Stimulated activated CD8-positive, alpha-beta memory T cell treated with anti-CD3 and anti-CD28 coated beads, Interleukin-7, amount 100 ng/mL, for 48 hours (primary cell): Measurements from ENCODE around the gene LAMA2.

Source experiments
- DNase-seq, 2 donors: peaks; one replicate each; pipeline ENCODE4 v3.0.0-alpha.2; 2020; ENCODE audit warnings: low read depth in 1 of 2; ENCODE audit errors: extremely low read depth in 1 of 2

LAMA2 gene

DNA sequence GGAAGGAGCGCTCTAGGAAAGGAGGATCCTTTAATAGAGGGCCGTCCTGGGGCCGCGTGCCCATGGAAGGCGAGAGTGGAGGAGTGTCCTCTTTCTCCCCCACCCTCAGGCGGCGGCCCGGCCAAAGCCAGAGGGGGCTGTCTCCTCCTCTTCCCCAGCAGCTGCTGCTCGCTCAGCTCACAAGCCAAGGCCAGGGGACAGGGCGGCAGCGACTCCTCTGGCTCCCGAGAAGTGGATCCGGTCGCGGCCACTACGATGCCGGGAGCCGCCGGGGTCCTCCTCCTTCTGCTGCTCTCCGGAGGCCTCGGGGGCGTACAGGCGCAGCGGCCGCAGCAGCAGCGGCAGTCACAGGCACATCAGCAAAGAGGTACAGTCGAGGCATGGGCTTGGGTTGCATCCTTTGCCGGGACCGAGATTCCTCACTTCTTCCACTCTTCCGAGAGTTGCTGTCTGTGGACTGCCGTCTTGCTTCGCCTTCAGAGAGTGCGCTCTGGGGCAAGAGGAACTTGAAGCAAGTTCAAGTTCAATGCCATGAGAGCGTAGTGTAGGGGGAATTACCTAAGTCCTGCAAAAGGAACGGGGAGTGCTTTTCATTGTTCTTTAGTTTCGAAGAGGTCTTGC is at the start of gene LAMA2:
TSS of gene LAMA2 (plus strand) at position 148 of the 621 bp plus-strand sequence. CDS start at position 256, 108 bp downstream.
- no peak for DNase-seq

GRCh38 chr6:128836761-128837160 is 46.2 kb upstream of the LAMA2 start:
- DNase-seq: no peak

DNA sequence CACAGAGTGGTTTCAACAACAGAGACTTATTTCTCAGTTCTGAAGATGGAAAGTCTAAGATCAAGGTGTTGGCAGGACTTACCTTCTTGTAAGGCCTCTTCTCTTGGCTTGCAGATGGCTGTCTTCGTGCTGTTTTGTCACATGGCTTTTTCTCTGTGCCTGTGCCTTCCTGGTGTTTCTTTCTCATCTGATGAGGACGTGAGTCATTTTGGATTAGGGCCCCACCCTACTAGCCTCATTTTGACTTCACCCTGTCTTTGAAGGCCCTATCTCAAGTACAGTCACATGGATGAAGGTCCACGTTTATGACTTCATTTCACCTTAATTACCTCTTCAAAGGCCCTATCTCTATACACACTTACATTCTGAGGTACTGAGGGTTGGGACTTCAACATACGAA is 41.4 kb upstream of the LAMA2 start:
- no peak for DNase-seq

DNA sequence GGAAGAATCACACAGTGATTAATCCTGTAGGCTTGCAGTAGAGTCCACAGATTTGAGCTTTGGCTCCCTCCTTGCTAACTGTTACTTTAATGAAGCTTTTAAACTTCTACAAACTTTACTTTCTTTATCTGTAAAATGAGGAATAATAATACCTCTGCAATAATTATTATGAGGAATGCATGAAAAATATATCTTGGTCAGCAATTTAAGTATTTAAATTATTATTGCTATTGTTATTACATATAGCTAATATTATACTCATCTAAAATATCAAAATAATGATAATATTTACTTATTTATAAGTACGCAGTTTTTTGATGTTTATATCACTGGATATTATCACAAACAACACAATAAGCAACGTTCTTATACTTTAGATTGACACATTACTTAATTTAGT is 38.3 kb upstream of the LAMA2 start:
- no peak for DNase-seq

- no peak for DNase-seq
Observed at GRCh38 chr6:128847431-128848210, 35.3 kb upstream of the LAMA2 start.

GRCh38 chr6:128848212-128848935 is 34.6 kb upstream of the LAMA2 start:
- DNase-seq: no peak

GRCh38 chr6:128855581-128856085 is 27.3 kb upstream of the LAMA2 start:
- DNase-seq: no peak

- DNase-seq: no peak
Observed at GRCh38 chr6:128857806-128858205, 25.1 kb upstream of the LAMA2 start.

GRCh38 chr6:128860782-128861181 is 22.2 kb upstream of the LAMA2 start:
- DNase-seq: no peak

DNA sequence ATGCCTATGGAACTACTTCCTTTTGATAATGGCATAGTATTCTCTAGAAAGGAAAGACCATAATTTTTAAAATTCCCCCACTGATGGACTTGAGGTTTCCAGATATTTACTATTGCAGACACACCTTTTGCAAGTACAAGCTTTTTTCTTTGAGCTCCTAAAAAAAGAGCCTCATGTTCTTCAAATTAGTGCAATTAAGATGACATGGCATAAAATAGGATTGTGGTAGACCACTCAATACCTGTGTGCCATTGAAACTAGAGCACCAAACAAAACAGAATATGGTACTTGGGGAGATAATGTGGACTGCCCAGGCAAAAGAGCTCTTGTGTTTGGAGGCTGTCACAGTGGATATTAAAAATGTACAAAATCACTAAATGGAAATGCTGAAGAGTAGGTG is 19.0 kb upstream of the LAMA2 start:
- no peak for DNase-seq

- no peak for DNase-seq
Observed at GRCh38 chr6:128870746-128871145, 12.2 kb upstream of the LAMA2 start.

DNA sequence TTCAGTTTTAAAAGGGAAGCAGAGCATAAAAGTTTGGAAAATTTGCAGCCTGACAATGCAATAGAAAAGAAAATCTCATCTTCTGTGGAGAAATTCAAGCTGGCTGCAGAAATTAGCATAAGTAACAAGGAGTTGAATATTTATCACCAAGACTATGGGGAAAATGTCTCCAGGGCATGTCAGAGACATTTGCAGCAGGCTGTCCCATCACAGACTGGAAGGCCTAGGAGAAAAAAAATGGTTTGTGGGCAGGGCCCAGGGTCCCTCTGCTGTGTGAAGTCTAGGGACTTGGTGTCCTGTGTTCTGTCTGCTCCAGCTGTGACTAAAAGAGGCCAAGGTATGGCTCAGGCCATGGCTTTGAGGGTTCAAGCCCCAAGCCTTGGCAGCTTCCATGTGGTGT is 8.1 kb upstream of the LAMA2 start:
- DNase-seq: no peak

GRCh38 chr6:128882560-128882959 is 378 bp upstream of the LAMA2 start:
- no peak for DNase-seq

GRCh38 chr6:128883906-128884305 is 968 bp downstream of the LAMA2 start:
- DNase-seq: no peak

DNA sequence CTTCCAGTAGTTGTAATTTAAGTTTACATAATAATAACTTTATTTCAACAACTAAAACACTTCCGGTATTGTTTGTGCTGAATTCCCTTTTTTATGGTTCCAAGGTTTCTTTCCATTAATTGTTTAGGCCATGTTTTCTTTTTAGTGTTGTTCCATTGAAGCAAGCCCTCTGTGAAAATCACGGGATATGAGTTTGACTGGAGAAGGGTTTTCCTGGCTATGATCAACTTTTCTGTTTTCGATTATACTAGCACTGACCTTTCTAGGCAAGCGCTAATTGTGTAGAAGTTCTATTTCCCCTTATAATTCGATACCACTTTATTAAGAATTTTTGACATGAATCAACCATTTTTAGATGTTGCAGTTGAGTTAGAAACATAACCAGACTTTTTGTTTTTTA is 2.4 kb downstream of the LAMA2 start:
- no peak for DNase-seq

DNA sequence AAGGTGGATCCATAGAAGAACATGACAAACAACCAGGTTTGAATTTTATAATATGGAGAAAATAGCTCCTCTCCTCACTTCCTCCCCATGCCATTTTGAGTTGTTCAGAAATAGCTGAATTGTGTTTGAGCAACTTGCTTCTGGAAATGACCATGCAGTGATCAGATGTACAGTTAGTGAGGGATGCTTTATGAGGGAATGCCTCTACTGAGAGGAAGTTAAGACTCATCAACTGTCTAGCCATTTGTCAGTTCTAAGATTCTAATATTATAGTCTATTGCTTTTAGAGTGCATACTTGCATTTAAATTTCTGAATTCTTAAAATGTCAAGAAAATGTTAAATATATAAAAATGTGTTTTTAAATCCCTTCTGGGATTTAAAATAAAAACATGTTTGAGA is 3.8 kb downstream of the LAMA2 start:
- no peak for DNase-seq

- DNase-seq: no peak
Observed at GRCh38 chr6:128888444-128889175, 5.7 kb downstream of the LAMA2 start.

GRCh38 chr6:128889870-128890269 is 6.9 kb downstream of the LAMA2 start:
- DNase-seq: no peak

- DNase-seq: no peak
Observed at GRCh38 chr6:128892079-128892478, 9.1 kb downstream of the LAMA2 start.

DNA sequence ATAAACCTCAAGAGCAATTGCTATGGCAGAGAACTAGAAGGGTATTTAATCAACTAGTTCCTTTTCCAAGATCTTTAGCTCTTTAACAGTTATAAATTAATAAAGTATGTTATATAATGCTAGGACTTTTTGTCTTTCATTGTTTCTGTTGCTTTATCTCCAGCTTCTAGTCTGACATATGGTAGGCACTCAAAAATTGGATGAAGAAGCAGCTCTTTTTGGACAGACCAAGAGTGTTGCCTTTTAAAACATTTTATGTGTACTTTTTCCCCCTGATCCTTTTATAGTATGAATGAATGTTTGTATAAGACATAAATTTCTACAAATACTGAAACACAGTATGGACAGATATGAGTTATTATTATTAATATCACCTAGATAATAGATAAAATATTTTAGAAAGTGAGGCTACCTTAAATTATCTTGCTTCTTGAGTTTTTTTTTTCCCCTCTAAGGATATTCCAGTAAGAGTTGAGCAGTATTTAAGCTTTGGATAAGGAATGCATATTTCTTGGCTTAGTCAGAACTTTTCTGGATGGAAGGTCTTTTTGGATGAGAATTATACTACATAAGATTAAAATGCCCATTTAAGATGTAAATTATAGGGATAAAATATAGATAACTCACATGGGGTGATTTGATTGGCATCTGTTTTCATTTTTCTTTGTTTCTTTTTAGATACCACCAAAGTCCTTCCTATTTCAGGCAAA is 16.6 kb downstream of the LAMA2 start:
- no peak for DNase-seq
